GM13976 (cell line): ENCODE data around the gene SPATA16.

Source experiments
- DNase-seq: peaks from one replicate; pipeline ENCODE4 v3.0.0; 2012; ENCODE audit warnings: low spot score
- CTCF ChIP-seq: IDR thresholded peaks from 2 replicates; pipeline ENCODE4 v1.5.1; 2012; ENCODE audit warnings: borderline replicate concordance, mild to moderate bottlenecking; ENCODE audit not compliant: insufficient read depth; ENCODE audit errors: extremely low read depth, missing control alignments, control extremely low read depth
- in situ Hi-C: fragments of 300-500 bp; cut with MboI; formaldehyde crosslinking; loops from one replicate; pipeline ENCODE4 v1.12.0; 2022; ENCODE audit warnings: low sequenced_read_pairs, mixed read lengths, inconsistent platforms; ENCODE audit not compliant: unreplicated experiment

The SPATA16 gene

GRCh38 chr3:172846706-172847105 lies 294.3 kb downstream of the SPATA16 start:
- no peak for DNase-seq
- no peak for TF ChIP-seq CTCF
- in situ Hi-C loops, result no loop called here

GRCh38 chr3:172846103-172846561 lies 294.9 kb downstream of the SPATA16 start:
- TF ChIP-seq CTCF, result no peak
- DNase-seq, result no peak
- in situ Hi-C loops, result no loop called here

DNA sequence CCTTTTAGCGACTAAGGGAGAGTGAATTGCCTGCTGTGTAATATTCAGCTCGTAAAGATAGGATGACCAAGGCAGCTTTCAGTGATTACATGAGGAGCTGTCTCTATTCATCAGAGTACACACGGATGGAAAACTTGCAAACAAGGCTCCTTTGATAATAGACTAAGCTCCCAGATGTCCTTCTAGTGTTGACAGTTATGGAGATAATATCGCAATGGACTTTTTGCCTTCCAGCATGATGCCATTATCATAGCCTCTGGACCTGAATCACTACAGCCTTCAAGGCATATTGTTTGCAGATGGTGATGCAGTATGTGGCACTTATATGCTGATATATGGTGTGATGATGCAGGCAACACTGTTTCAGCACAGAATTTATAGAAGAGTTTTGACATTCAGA lies 296.6 kb downstream of the SPATA16 start:
- DNase-seq, result no peak
- no peak for TF ChIP-seq CTCF
- in situ Hi-C loops, result no loop called here

GRCh38 chr3:172840913-172841312 lies 300.1 kb downstream of the SPATA16 start:
- in situ Hi-C loops, result no loop called here
- TF ChIP-seq CTCF, result no peak
- no peak for DNase-seq

DNA sequence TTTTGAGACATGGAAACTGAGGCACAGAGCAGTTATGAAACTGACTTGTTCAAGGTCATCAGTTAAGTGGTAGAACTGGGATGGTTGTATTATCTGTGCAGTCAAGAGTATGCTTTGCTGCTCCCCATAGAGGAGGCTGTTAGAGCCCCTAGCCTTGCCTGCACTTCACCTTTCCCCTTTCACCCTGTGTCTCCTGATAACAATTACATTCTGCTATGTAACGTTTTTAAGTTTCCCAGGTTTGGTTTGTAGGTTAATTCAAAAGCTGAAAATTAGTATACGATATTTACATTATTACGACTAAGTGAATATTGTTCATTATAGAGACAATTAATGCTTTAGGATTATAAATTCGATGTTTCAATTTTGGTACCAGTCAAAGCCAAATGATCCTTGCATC lies 300.6 kb downstream of the SPATA16 start:
- no peak for TF ChIP-seq CTCF
- in situ Hi-C loops, result no loop called here
- no peak for DNase-seq

DNA sequence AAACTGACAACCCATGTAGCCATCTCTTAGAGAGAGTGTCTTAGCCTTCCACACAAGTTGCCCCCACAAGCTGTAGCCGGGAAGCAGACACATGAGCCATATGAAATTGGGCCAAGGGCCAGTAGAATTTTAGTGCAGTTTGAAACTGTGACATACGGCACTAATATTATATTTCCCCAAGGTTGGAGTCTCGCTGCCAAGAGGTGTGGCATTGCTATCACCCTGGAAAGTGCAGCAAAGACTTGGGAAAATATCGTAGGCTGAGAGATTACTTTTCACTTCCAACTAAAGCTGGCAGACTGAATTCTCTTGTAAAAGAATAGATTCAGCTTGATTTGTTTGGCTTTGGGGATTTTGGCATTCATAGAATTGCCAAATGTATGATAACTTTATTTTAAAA lies 301.4 kb downstream of the SPATA16 start:
- TF ChIP-seq CTCF, result no peak
- in situ Hi-C loops, result no loop called here

More for the DNA sequence above, 301.4 kb downstream of the SPATA16 start:
- DNase-seq, result no peak
